ENCODE results near the gene KATNA1.
A peak's percentile ranks its signal among the peaks of the same experiment; 100 is the strongest.
"Not testable (repeated sequence)": the region's sequence is repeated elsewhere in the genome, so short reads cannot be mapped to it uniquely, and the experiment has no call there.

The KATNA1 gene

DNA sequence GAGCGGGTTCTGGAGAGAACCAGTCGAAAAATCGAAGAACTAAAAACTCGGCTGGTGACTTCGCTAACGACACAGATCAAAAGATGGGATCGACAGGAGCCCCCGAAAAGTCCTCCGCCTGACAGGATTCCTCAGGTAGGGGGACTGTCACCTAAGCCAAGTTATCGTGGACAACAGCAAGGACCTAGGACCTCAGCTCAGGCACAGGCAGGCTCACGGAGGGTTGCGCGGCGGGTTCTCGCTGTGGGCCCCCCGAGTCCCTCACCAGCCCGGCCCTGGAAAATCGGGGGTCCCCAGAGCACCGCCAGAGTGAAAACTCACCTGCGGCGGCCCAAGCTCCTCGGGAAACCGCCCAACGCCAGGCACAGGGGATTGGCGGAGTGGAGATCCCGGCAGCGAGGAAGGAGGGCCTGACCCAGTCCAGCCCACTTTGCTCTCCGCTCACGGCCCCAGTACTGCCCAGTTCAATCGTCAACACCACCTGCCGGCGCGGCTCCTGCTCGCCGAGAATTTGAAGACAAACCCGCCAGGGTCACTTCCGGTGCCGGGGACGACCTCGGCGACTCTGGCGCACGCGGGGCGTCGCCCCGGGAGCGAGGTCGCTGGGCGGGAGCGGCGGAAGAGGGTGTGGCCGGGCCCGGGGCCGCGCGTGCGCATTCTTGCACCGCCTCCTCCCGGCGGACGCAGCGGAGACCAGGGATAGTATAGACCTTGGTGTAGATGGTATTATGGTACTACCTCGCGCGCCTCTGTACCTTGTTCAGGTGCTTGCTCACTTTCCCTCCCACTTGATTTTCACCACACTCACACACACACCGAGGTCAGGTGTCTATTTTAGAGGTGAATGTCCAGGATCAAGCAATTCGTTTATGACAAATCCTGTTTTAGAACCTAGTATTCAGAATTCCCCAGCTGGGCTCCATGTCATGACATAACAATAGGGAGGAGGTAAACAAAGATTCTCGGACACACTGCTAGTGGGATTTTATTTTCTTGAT, at the start of gene KATNA1:
TSS of gene KATNA1 (minus strand) at position 567 of the 998 bp plus-strand sequence. CDS start 10,167 bp downstream, outside the sequence.
- H3K27ac Mint-ChIP-seq, result peak within 1 kb of the TSS; percentile 94
- peaks cover 38% of the 10 kb centered on the region for H3K4me1 Mint-ChIP-seq (ENCODE audit: low read depth)
- no peaks in the 10 kb centered on the region for H3K9me3 Mint-ChIP-seq
- peak; percentile 93 for DNase-seq
- H3K4me3 Mint-ChIP-seq, result peak within 1 kb of the TSS; percentile 92
- H3K27me3 Mint-ChIP-seq, result no peaks in the 10 kb centered on the region
- H3K36me3 Mint-ChIP-seq (ENCODE audit: low read depth), result peaks cover 24% of the 10 kb centered on the region

DNA sequence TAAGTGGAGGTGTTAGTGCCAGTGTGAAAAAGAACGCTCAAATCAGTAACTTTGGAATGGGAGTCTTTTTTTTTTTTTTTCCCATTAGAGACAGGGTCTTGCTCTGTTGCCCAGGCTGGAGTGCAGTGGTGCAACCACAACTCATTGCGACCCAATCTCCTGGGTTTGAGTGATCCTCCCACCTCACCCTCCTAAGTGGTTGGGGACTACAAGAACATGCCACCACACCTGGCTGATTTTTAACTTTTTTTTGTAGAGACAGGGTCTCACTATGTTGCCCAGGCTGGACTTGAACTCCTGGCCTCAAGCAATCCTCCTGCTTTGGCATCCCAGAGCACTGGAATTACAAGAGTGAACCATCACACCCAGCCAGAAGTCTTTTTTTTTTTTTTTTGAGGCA, 49.7 kb upstream of the KATNA1 start:
- H3K4me1 Mint-ChIP-seq (ENCODE audit: low read depth), result peaks cover 32% of the 10 kb centered on the region
- no peaks in the 10 kb centered on the region for H3K27me3 Mint-ChIP-seq
- no peak for DNase-seq
- no peak overlapping the region for H3K4me3 Mint-ChIP-seq
- H3K27ac Mint-ChIP-seq, result no peak overlapping the region
- H3K36me3 Mint-ChIP-seq (ENCODE audit: low read depth), result peaks cover 64% of the 10 kb centered on the region
- no peaks in the 10 kb centered on the region for H3K9me3 Mint-ChIP-seq

- Mint-ChIP-seq H3K27ac (peak overlapping the region; percentile 61), H3K9me3 (no peaks in the 10 kb centered on the region), H3K27me3 (no peaks in the 10 kb centered on the region), H3K36me3 (ENCODE audit: low read depth) (peaks cover 74% of the 10 kb centered on the region), H3K4me3 (no peak overlapping the region), H3K4me1 (ENCODE audit: low read depth) (peaks cover 29% of the 10 kb centered on the region)
- no peak for DNase-seq
These were observed 48.4 kb upstream of the KATNA1 start for GRCh38 chr6:149696901-149697300.

DNA sequence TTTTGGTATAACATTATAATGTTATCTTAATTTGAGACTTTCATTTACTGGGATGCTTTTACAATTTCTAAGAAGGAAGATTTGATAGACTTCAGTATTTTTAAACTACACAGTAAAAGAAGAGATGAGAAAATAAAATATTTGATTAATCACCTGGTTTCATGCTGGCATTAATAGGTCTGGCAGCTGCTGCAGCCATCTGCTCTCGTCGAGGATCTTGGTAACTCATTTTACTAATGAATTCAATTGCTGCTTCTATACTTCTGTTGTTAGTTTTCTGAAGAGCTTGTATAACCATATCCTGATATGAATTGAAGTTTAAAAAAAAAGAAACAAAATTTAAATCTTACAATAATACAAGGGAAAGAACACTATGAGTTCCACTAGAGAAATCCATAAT, 46.4 kb upstream of the KATNA1 start:
- H3K27me3 Mint-ChIP-seq, result no peaks in the 10 kb centered on the region
- H3K4me3 Mint-ChIP-seq, result no peak overlapping the region
- H3K27ac Mint-ChIP-seq, result peak overlapping the region; percentile 22
- peaks cover 19% of the 10 kb centered on the region for H3K4me1 Mint-ChIP-seq (ENCODE audit: low read depth)
- no peaks in the 10 kb centered on the region for H3K9me3 Mint-ChIP-seq
- peaks cover 73% of the 10 kb centered on the region for H3K36me3 Mint-ChIP-seq (ENCODE audit: low read depth)
- DNase-seq, result no peak

- H3K27ac Mint-ChIP-seq, result no peak overlapping the region
- H3K4me1 Mint-ChIP-seq (ENCODE audit: low read depth), result peaks cover 20% of the 10 kb centered on the region
- no peak overlapping the region for H3K4me3 Mint-ChIP-seq
- H3K36me3 Mint-ChIP-seq (ENCODE audit: low read depth), result peaks cover 73% of the 10 kb centered on the region
- no peak for DNase-seq
- no peaks in the 10 kb centered on the region for H3K9me3 Mint-ChIP-seq
- H3K27me3 Mint-ChIP-seq, result no peaks in the 10 kb centered on the region
These were observed 42.7 kb upstream of the KATNA1 start for GRCh38 chr6:149691201-149691600.

DNA sequence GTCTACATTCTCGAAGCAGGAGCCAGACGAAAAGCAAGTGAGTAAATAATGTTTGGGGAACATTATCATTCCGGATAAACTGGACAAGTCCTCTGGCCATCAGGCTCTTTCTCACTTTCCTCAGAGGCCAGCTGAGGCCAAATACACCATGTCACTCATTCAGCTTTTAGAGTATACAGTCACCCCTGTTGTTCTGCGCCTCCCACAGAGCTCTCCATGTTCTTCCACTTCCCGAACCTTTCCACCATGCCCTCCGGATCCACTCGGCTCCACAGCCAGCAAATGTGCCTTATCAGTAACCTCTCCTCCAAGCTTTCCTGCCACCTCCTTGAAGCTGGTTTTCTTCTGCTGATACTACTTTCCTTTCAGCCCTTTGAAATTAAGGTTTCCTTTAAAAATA, 37.7 kb upstream of the KATNA1 start:
- no peak overlapping the region for H3K4me3 Mint-ChIP-seq
- H3K36me3 Mint-ChIP-seq (ENCODE audit: low read depth), result peaks cover 66% of the 10 kb centered on the region
- peak overlapping the region; percentile 83 for H3K27ac Mint-ChIP-seq
- no peaks in the 10 kb centered on the region for H3K27me3 Mint-ChIP-seq
- H3K4me1 Mint-ChIP-seq (ENCODE audit: low read depth), result peaks cover 33% of the 10 kb centered on the region
- no peaks in the 10 kb centered on the region for H3K9me3 Mint-ChIP-seq
- no peak for DNase-seq

DNA sequence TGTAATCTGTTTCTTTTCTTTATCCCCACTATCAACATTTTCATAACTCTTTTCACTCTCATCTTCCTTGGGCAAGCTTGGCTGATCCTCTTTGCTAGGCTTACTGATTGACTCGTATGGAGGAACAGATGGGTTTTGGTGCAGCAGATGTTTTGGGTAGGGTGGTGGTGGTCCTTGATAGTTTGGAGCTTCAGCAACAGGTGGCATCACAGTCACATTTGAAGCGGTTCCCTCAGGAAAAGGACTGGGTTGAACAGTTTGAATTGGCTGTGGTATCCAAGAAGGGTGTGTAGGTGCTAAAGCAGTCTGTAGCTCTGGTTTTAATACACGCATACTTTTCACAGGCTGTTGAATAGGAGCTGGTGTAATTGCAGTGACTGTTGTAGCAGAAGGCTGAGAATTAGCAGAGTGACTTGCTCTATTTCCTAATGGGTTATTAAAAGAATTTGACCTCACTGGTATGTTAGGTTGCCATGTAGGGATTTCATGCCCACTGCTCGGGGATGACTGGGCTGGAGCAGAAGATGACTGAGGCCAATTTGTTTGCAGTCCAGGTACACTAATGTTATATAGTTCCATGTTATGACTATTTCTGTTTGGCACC, 34.8 kb upstream of the KATNA1 start:
- no peak for DNase-seq
- H3K9me3 Mint-ChIP-seq, result no peaks in the 10 kb centered on the region
- H3K36me3 Mint-ChIP-seq (ENCODE audit: low read depth), result peaks cover 72% of the 10 kb centered on the region
- H3K27me3 Mint-ChIP-seq, result no peaks in the 10 kb centered on the region
- H3K4me1 Mint-ChIP-seq (ENCODE audit: low read depth), result peaks cover 37% of the 10 kb centered on the region
- H3K4me3 Mint-ChIP-seq, result no peak overlapping the region
- peak overlapping the region; percentile 28 for H3K27ac Mint-ChIP-seq

DNA sequence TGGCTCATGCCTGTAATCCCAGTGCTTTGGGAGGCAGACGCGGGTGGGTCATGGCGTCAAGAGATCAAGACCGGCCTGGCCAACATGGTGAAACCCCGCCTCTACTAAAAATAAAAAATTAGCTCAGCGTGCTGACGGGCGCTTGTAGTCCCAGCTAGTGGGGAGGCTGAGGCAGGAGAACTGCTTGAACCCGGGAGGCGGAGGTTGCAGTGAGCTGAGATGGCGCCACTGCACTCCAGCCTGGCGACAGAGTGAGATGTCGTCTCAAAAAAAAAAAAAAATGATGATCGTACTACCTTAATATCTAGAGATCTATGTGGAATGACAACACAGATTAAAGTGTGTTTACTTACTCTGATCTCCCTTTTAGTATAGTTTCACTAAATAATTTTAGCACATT, 33.3 kb upstream of the KATNA1 start:
- DNase-seq, H3K27ac Mint-ChIP-seq, H3K4me3 Mint-ChIP-seq, H3K9me3 Mint-ChIP-seq, H3K27me3 Mint-ChIP-seq: not testable (repeated sequence)
- Mint-ChIP-seq H3K36me3 (ENCODE audit: low read depth) (peaks cover 80% of the 10 kb centered on the region), H3K4me1 (ENCODE audit: low read depth) (peaks cover 29% of the 10 kb centered on the region)

DNA sequence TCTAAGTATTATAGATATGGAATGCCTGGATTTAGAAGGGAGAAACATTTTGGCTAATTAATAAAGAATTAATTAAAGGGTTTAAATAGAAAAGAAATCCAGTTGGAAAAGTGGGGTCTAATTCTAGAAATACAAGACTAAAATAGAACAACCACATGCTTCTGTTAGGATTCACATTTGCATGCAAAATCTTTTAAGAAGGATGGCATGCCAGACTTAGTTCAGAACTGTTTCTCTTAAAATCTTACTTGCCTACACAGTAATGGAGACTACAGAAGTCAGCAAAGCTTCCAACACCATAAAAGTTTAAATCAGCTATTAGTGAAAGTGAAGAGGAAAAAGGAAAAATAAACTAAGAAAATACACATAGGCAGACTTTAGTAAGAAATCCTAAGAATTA, 32.7 kb upstream of the KATNA1 start:
- Mint-ChIP-seq H3K9me3 (no peaks in the 10 kb centered on the region), H3K4me3 (no peak overlapping the region), H3K4me1 (ENCODE audit: low read depth) (peaks cover 22% of the 10 kb centered on the region), H3K27ac (no peak overlapping the region), H3K27me3 (no peaks in the 10 kb centered on the region), H3K36me3 (ENCODE audit: low read depth) (peaks cover 79% of the 10 kb centered on the region)
- no peak for DNase-seq

DNA sequence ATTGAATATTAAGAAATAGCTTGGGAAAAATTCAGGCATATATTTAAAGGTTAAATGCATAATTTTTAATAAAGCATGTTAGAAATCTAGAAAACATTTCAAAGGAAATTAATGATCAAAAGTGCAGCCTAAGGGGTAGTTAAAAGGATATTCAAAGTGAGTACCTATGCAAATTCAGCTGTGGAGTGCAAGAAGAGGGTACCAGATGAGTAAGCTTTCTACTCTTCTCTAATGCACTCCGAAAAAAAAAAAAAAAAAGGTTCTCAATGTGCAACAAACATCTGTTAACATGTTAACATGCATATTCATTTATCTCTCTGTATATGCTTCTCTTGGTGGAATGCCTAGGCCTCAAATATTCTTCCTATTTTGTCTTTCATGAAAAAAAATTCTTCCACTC, 32.0 kb upstream of the KATNA1 start:
- H3K36me3 Mint-ChIP-seq (ENCODE audit: low read depth), result peaks cover 80% of the 10 kb centered on the region
- H3K27me3 Mint-ChIP-seq, result no peaks in the 10 kb centered on the region
- H3K4me1 Mint-ChIP-seq (ENCODE audit: low read depth), result peaks cover 18% of the 10 kb centered on the region
- no peak for DNase-seq
- no peak overlapping the region for H3K4me3 Mint-ChIP-seq
- peak overlapping the region; percentile 20 for H3K27ac Mint-ChIP-seq
- no peaks in the 10 kb centered on the region for H3K9me3 Mint-ChIP-seq

DNA sequence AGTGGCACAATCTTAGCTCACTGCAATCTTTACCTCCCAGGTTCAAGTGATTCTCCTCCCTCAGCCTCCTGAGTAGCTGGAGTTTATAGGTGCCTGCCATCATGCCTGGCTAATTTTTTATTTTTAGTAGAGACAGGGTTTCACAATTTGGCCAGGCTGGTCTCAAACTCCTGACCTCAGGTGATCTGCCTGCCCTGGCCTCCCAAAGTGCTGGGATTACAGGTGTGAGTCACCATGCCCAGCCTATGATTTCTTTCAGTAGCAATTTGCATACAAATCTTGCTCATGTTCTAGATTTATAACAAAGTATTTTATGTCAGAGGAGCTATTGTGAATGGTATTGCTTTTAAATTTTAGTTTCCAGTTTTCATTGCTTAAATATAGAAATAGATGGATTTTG, 23.8 kb upstream of the KATNA1 start:
- peaks cover 94% of the 10 kb centered on the region for H3K36me3 Mint-ChIP-seq (ENCODE audit: low read depth)
- not testable (repeated sequence) for H3K27me3 Mint-ChIP-seq; DNase-seq; H3K27ac Mint-ChIP-seq; H3K9me3 Mint-ChIP-seq; H3K4me3 Mint-ChIP-seq; H3K4me1 Mint-ChIP-seq (ENCODE audit: low read depth)

- no peak overlapping the region for H3K4me3 Mint-ChIP-seq
These were observed 11.5 kb upstream of the KATNA1 start for GRCh38 chr6:149660028-149660427.

GRCh38 chr6:149657441-149657840, 8.9 kb upstream of the KATNA1 start:
- Mint-ChIP-seq H3K27me3 (no peaks in the 10 kb centered on the region), H3K4me1 (ENCODE audit: low read depth) (no peaks in the 10 kb centered on the region), H3K36me3 (ENCODE audit: low read depth) (peaks cover 35% of the 10 kb centered on the region), H3K9me3 (no peaks in the 10 kb centered on the region), H3K27ac (no peak overlapping the region), H3K4me3 (no peak overlapping the region)
- DNase-seq, result no peak

More at GRCh38 chr6:149660028-149660427, 11.5 kb upstream of the KATNA1 start:
- Mint-ChIP-seq H3K4me1 (ENCODE audit: low read depth) (no peaks in the 10 kb centered on the region), H3K27me3 (no peaks in the 10 kb centered on the region), H3K27ac (peak overlapping the region; percentile 24), H3K36me3 (ENCODE audit: low read depth) (peaks cover 60% of the 10 kb centered on the region), H3K9me3 (no peaks in the 10 kb centered on the region)
- DNase-seq, result no peak

DNA sequence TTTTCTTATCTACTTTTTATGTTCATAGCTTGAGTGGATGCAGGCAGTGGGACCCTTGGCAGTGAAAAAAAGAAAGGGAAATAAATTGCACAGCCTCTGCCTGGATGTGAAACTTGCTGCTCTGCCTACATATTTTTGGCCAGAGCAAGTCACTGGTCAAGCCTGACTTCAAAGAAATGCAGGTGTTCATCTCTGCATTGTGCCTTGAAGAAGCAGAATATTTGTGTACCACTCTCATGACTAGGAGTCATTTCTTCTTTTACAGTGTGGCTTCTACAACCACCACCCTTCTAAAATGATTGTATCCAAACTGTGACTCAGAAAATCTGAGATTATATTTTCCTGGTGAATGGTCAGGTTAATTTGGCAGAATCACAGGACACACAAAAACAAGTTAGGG, 2.5 kb upstream of the KATNA1 start:
- no peaks in the 10 kb centered on the region for H3K27me3 Mint-ChIP-seq
- H3K36me3 Mint-ChIP-seq (ENCODE audit: low read depth), result peaks cover 15% of the 10 kb centered on the region
- no peak overlapping the region for H3K27ac Mint-ChIP-seq
- H3K4me1 Mint-ChIP-seq (ENCODE audit: low read depth), result peaks cover 22% of the 10 kb centered on the region
- no peak overlapping the region for H3K4me3 Mint-ChIP-seq
- no peaks in the 10 kb centered on the region for H3K9me3 Mint-ChIP-seq
- no peak for DNase-seq

- Mint-ChIP-seq H3K36me3 (ENCODE audit: low read depth) (peaks cover 26% of the 10 kb centered on the region), H3K27me3 (no peaks in the 10 kb centered on the region), H3K27ac (no peak overlapping the region), H3K4me3 (peak overlapping the region; percentile 92), H3K4me1 (ENCODE audit: low read depth) (peaks cover 50% of the 10 kb centered on the region), H3K9me3 (no peaks in the 10 kb centered on the region)
- DNase-seq, result no peak
These were observed 1.9 kb downstream of the KATNA1 start for GRCh38 chr6:149646599-149646998.

Data from activated T-cell treated with anti-CD3 and anti-CD28 coated beads, Interleukin-2, amount 50 U/mL, for 24 hours (primary cell).